Glomerular visceral epithelial cell (primary cell): ENCODE data around the gene FHOD3.

Source experiments
- DNase-seq: peaks from one replicate; pipeline ENCODE4 v3.0.0-alpha.2; 2016; ENCODE audit errors: extremely low spot score

Gene FHOD3

GRCh38 chr18:36408606-36409005, 111.1 kb downstream of the FHOD3 start:
- no peak for DNase-seq

- DNase-seq, result no peak
Observed at GRCh38 chr18:36409779-36410178, 112.3 kb downstream of the FHOD3 start.

- no peak for DNase-seq
Observed at GRCh38 chr18:36410346-36410745, 112.8 kb downstream of the FHOD3 start.

- DNase-seq, result peak; percentile 30
Observed at GRCh38 chr18:36411745-36412168, 114.2 kb downstream of the FHOD3 start.

GRCh38 chr18:36412778-36413177, 115.3 kb downstream of the FHOD3 start:
- peak; percentile 42 for DNase-seq

- no peak for DNase-seq
Observed at GRCh38 chr18:36415171-36415570, 117.7 kb downstream of the FHOD3 start.

- no peak for DNase-seq
Observed at GRCh38 chr18:36415625-36416024, 118.1 kb downstream of the FHOD3 start.

GRCh38 chr18:36419188-36419899, 121.8 kb downstream of the FHOD3 start:
- no peak for DNase-seq

- peak; percentile 81 for DNase-seq
Observed at GRCh38 chr18:36419900-36420531, 122.5 kb downstream of the FHOD3 start.

GRCh38 chr18:36420826-36421225, 123.3 kb downstream of the FHOD3 start:
- DNase-seq, result peak; percentile 20

GRCh38 chr18:36424741-36425142, 127.2 kb downstream of the FHOD3 start:
- DNase-seq, result no peak

GRCh38 chr18:36427369-36427768, 129.9 kb downstream of the FHOD3 start:
- DNase-seq, result no peak

GRCh38 chr18:36427831-36428230, 130.3 kb downstream of the FHOD3 start:
- DNase-seq, result no peak

- DNase-seq, result no peak
Observed at GRCh38 chr18:36428431-36429029, 131.0 kb downstream of the FHOD3 start.

- peak; percentile 17 for DNase-seq
Observed at GRCh38 chr18:36432880-36433555, 135.5 kb downstream of the FHOD3 start.

GRCh38 chr18:36436387-36436786, 138.9 kb downstream of the FHOD3 start:
- no peak for DNase-seq

GRCh38 chr18:36440614-36441013, 143.1 kb downstream of the FHOD3 start:
- peak; percentile 69 for DNase-seq

GRCh38 chr18:36441426-36442240, 144.1 kb downstream of the FHOD3 start:
- peak; percentile 82 for DNase-seq

- DNase-seq, result no peak
Observed at GRCh38 chr18:36442717-36443116, 145.2 kb downstream of the FHOD3 start.

- peak; percentile 24 for DNase-seq
Observed at GRCh38 chr18:36446059-36446458, 148.5 kb downstream of the FHOD3 start.
